Activated CD4-positive, alpha-beta T cell treated with anti-CD3 and anti-CD28 coated beads for 1 hour (primary cell): ENCODE data around the gene PYGL.
"Not testable (repeated sequence)": the region's sequence is repeated elsewhere in the genome, so short reads cannot be mapped to it uniquely, and the experiment has no call there.

Source experiments
- DNase-seq: peaks from one replicate; pipeline ENCODE4 v3.0.0-alpha.2; 2020

Gene PYGL

DNA sequence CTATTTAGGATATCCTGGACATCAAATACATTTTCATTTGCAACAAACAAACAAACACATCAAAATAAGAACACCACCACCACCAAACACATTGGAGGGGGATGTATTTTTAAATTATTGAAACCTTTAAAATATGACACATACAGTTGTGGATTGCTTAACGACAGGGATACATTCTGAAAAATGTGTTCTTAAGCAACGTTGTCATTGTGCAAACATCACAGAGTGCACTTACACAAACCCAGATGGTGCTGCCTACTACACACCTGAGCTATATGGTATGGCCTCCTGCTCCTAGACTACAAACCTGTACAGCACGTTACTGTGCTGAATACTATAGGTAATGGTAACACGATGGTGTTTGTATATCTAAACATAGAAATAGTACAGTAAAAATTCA lies 19.4 kb downstream of the PYGL start:
- DNase-seq = no peak

DNA sequence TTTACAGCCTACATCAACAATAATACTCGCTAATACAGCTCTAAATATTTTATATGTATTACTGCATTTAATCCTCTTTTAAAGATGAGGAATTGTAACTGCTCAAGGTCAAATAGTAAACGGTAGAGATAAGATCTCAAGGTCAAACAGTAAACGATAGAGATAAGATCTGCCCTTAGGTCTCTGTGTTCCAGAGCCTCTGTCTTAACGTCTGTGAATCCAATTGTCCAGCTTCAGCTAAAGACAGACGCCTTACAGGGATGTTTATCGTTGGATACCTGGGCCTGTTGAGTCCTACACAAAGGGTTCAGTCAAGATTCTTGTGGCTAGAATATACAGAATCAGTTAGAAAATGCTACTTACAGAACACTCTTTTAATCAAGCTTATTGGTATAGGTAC lies 20.0 kb downstream of the PYGL start:
- DNase-seq = no peak

DNA sequence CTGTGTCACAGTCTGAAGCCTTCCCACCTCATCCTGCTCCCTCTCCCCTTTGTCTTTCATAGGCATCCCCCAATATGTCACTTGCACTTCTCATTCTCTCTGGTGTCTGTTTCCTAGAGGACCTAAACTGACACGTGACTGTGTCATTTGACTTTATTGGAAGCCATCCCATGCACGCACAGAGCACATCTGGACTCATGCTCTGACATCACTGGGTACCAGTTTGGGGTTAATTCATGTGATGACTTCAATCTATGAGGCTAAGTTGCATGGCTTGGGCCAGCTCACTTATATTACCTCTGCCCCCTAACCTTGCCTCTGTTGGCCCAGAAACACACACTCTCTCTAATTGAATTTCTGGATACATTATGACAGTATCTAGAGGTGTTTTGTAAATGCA lies 21.5 kb downstream of the PYGL start:
- no peak for DNase-seq

DNA sequence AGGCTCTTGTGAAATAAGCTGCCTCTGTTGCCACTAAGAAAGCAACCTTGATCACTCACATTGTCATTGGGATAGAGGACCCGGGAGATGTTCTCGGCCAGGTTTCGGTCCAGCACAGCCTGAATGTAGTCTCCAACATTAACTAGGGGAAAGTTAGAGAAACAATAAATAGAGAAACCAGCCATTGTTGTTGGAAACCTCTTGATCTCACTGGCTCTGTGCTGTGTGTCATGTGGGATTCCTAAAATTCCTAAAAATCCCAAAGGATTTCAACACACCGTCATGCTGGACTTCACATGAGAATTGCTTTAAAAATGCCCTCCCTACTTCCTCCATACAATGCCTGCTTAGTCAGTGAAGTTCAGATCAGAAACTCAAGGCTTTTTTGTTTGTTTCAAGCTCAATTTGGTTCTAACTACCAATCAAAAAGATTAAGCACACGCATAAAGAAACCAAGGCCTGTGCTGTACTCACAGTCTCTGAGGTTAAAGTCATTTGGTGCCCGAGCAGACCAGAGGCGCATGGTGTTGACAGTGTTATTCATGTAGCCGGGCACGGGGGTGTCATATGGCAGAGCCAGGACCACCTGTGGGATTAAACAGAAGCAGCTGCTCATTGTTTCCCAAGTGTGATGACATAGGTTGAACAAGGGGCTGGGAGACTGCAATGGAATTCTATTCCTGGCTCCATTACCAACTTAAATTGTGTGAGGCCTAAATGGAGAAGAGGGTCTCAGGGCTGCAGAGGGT lies 23.6 kb downstream of the PYGL start:
- DNase-seq = no peak

DNA sequence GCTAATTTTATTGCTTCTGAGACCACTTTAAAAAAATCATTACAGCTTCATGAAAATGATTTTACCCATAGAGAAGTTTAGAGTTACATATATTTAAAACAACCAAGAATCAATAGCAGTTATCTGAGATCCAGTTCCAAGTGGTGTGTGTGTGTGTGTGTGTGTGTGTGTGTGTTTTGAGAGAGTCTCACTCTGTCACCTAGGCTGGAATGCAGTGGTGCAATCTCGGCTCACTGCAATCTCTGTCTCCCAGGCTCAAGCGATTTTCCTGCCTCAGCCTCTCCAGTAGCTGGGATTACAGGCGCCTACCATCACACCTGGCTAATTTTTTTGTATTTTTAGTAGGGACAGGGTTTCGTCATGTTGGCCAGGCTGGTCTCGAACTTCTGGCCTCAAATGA lies 24.8 kb downstream of the PYGL start:
- not testable (repeated sequence) for DNase-seq

DNA sequence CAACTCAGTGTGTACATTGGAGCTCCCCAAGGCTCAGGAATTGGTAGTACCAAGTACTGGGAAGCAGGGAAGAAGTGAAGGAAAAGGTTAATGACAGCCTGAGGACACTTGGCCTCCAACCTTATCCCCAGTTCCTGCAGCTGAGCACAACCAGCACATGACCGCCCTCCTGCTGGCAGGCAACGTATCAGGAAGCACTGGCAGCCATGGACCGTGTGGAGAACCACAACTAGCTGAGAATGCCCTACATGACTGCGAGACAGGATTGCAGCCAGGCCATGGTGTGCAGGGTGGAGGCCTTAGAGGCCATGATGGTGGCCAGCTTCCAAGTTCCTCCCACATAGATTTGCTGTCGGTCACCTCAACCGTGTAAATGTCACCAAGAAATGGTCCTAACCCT lies 26.8 kb downstream of the PYGL start:
- DNase-seq = no peak

DNA sequence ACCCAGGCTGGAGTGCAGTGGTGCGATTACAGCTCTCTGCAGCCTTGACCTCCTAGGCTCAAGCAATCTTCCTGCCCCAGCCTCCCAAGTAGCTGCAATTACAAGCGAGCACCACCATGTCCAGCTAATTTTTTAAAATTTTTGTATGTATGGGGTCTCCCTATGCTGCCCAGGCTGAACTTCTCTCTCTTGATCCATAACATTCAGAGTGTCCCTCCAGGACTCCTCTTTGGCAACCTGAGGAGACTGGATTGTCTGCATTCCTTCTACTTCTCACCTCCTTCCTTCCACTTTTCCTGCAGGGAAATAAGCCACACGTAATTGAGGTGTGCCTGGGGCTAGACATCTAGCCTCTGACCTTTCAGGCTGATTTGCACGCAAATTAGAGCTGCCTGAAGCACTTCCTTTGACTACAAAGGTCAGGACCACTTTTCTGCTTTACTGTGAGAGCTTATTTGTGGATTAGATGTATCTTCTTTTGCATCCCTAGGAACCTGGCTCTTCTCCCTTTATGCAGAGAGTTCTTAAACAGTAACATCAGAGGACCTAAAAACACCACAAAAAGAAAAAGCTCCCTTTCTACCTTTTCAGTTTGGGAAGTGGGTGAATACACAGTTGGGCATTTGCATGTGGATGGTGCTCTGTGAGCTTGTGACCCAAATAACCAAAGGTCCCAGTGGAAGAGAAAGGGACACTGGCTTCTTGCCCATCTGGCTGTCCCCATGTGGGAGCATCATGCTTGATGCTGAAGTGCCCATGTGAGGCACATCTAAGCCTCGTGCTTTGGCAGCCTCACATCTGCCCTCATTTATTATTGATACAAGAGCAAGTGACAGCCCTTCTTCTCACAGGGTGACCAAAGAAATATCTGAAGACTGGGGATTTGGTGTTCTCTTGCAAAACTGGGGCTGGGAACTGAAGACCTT lies 33.5 kb downstream of the PYGL start:
- DNase-seq = no peak

DNA sequence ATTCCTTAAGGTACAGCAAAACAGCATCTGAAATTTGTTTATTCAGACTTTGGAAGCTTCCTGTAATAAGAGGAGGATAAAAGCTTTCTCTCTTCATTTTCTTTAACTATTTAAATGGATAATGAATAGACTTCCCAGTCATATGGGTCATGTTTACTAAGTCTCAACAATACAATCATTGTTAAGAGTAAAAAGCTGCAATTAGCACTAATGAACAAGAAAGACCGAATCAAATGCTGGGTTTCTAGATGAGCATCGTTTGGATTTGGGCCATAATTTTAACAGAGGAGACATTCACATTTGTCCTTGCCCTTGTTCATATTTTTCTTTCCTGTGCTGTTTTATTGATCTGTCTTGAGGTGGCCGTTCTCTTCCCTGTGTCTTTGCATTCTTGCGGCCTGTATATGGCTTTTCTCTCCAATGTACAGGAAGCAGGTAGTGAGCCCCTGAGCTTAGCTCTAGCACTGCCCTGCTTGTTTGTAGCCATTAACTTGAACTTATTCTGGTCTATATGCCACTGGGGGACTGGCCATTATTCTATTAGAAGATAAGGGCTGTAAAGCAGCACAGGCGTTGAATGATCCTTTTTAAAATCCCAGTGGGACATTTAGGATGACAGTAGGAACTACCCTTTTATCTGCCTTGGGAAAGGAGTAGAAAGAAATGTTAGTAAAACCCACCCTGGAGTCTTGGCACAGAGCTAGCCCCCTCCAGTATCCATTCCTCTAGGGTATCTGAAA lies 37.8 kb downstream of the PYGL start:
- no peak for DNase-seq

DNA sequence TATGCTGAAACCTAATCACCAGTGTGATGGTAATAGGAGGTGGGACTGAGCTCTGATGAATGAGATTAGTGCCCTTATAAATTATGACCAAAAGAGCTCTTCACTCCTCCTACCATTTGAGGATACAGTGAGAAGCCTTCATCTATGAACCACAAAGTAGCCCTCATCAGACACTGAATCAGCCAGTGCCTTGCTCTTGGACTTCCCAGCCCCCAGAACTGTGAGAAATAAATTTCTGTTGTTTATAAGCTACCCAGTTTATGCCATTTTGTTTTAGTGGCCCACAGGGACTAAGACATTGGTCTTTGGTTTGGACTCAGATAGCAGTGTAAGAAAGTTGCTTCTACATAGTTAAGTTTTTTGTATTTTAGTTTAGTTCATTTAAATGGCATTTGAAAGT lies 39.6 kb downstream of the PYGL start:
- no peak for DNase-seq

DNA sequence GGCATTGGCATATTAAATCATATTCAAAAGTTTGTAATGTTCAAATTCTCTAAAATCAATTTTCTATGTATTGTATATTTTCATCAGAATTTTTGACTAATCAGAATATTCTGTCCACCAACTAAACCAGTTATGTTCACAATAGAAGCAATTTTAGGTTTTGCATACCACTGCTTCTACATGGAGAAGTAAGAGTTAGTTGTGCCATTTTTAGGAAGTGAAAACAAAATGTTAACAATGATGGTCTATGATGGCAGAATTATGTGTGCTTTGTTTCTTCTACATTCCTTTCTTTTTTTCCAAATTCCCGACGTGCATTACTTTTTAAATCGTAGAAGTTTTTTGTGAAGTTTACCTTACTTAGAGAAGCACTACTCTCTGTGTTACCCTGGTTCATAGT lies 42.9 kb downstream of the PYGL start:
- DNase-seq = no peak

DNA sequence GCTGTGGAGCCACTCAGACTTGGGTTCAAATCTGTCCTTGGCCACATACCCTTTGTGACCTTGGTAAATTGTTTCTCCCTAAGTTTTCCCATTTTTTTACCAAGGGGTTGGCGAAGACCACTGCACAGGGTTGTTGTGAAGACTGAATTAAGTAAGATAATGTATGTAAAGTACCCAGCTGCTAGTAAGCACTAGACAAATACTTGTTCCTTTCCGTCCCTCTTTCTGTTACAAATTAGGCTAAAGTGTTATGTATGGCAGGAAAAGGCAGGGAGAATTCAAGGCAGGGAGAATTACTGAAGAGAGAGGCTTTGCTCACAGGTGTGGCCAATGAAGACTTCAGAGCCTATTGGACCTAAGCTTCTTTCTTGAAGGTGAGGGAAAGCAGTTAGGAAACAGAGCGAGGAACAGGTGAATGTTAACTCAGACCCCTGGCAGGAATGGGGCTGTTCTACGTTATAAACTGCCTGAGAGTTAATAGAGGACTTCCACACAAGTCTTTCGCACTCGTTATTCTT lies 46.6 kb downstream of the PYGL start:
- no peak for DNase-seq

DNA sequence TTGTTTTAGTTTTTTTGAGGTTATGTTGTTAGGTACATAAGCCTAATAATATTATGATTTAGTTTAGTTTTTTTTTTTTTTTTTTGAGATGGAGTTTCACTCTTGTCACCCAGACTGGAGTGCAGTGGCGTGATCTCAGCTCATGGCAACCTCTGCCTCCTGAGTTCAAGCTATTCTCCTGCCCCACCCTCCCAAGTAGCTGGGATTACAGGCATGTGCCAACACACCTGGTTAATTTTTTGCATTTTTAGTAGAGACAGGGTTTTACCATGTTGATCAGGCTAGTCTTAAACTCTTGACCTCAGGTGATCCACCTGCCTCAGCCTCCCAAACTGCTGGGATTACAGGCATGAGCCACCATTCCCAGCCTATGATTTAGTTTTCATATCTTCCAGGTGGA lies 47.3 kb downstream of the PYGL start:
- DNase-seq = not testable (repeated sequence)

DNA sequence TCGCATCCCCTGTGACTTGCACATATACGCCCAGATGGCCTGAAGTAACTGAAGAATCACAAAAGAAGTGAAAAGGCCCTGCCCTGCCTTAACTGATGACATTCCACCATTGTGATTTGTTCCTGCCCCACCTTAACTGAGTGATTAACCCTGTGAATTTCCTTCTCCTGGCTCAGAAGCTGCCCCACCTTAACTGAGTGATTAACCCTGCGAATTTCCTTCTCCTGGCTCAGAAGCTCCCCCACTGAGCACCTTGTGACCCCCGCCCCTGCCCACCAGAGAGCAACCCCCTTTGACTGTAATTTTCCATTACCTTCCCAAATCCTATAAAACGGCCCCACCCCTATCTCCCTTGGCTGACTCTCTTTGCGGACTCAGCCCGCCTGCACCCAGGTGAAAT lies 47.9 kb downstream of the PYGL start:
- not testable (repeated sequence) for DNase-seq

DNA sequence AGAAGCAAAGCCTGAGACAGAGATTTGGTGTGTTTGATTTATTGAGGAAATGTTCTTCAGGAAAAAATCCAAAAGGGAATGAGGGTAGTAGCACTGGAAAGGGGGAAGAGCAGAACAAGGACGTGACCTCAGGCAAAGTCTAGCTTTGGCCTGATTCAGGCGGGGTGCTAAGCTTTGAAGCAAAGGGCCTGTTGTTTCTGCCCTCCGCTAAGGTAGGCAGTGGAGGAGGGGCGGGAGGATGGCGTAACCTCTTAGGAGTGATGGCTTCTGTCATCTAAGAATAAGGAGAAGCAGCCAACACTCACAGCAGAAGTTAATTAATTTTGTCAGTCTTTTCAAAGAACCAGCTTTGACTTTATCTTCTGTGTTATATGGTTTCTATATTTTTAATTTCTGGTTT lies 52.0 kb downstream of the PYGL start:
- no peak for DNase-seq

DNA sequence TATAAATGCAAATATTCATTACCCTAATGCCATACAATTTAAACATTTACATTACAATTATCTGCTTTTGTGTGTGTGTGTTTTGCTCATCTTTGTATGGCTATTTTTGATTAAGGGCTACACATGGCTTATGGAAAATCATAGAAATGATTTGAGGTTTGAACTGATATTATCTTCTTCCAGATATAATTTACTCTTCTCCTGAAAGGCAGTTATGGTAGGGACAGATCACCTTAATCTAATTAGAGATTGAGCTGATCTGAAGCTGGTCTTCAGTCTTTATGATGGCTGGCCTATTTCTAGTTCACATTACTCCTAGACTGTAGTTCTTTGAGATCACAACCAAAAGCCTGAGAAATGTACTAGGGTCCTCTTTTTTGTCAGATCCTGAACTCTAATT lies 56.8 kb downstream of the PYGL start:
- no peak for DNase-seq

DNA sequence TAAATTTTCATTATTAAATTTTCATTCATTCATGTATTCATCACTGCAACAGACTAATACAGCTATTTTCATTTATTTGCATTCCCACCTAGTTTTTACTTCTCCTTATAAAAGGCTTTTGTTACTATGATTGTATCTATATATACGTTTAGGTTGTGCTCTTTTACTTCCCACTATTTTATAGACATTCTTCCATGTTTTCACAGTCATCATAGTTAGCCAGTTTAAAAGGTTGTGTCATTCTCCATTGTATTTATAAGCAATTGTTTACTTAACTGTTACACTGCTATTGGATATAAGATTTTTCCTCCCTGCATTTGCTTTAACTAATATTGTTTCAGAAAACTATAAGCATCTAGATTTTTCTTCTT lies 60.5 kb downstream of the PYGL start:
- no peak for DNase-seq

DNA sequence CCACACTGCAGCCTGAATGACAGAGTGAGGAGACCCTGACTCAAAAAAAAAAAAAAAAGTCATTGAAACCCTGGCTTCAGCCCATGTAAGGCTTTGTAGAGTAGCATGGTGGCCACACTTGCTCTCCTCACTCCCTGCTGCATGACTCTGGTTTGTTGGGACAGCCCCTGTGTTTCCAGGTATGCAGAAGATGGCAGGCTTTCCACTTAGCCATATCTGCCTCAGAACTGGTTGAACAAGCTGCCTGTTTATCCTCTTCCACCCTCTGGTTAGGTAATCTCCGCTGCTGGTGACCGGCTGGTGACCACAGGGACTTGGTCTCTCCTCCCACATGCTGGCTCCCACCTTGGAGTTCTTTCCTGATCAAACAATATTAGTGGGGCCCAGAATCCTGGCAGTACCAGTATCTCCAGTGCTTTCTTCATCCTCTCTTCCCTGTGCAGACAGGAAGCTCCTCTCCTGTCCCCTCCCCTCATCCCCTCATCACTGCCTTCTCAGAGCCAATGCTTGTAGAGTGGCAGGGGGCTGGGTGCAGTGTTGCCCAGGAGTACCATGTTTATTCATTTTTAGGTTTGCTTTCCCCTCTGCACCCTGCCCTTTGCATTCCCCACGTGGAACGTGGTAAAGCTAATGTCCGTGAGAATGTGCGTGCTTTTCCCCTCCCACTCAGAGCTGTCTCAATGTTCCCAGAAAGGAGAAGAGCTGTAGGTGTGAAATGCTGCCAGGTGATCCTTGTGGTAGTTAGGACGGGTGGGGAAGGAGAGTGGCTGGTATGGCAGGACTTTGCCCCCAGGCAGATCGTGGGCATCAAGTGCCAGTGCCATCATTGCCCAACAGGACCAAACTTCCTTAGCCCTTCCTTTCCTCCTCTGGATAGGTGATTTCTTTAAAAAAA lies 61.1 kb downstream of the PYGL start:
- DNase-seq = no peak

DNA sequence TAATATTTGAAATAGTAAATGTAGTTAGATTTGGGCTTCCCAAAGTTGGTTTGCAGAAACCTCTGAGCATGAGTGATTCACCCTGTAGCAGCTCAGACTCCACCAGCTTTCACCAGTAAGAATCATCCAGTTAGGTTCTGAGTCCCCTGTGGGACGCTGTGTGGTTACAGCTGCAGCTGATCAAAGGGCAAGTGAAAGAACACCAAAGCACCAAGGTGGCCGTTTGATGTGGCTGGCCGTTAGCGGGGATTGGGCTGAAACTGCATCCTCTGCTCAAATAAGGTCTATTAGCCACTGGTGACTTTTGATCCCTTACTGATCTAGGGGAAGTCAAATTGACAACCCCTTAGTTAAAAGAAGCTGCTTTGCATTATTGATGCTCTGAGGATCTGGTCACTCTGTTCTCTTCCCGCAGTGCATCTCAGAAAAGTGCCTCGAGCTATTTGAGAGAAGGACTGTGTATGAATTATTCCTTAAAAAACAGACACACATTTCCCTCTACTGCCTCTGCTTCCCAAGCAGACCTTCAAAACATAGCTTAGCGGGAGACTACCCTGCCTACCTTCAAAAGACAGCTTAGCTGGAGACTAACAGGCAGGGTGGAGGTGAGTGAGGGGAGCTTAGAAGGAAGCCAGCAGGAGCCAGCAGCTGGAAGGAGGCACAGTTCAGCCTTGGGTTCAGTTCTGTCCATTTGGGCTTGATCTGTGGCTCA lies 68.8 kb downstream of the PYGL start:
- DNase-seq = peak; percentile 28

DNA sequence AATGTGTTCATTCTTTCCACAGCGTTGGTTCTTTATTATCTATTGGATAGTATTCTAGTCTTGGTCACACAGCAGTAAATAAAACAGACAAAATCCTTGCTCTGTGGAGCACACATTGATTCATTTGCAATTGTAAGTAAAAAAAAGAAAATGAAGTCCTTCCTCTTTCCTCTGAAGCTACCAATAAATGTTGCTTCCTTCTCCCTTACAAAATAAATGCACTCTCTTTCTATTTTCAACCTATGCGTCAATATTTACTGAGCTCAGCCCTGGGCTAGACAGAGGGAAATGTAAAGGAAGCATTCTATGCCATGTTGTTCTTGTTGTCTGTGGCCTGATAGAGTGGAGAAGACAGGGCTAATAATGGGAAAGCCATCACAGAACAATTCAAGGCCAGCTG lies 69.5 kb downstream of the PYGL start:
- no peak for DNase-seq

DNA sequence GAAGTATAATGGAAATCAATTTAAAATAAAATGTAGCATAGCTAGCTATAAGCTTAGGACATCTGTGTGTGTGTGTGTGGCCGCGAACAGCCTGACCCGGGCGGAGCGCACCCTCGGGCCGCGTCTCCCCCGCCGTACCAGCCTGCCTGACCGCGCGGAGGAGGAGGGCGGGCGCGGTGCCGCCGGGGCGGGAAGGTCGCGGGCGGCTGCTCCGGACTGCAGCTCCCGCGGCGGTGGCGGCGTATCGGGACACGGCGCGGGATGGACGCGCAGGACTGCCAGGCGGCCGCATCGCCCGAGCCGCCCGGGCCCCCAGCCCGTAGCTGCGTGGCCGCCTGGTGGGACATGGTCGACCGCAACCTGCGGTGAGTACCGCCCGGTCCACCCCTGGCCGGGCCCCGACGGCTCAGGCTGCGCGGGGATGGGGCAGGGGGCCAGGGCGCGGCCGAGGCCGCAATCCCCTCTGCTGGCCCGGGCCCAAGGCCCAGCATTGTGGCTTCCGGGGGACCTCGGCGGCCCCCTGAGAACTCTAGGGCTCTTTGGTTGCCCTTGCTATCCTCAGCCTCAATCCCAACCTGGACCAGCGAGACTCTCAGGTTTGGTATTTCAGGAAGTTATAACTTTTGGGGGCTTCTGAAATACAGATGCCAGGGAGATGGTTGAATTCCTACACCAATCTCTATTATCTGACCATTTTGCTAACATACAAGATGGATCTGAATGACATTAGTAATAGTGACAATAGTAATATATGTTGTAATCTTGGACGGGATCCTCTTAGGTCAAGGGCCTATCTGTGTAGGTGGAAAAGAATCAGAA lies 72.2 kb downstream of the PYGL start, which contains the start of gene ABHD12B:
ABHD12B (plus strand) TSS at position 140 of the 819 bp plus-strand sequence; CDS start at position 262, 122 bp downstream.
- no peak for DNase-seq

DNA sequence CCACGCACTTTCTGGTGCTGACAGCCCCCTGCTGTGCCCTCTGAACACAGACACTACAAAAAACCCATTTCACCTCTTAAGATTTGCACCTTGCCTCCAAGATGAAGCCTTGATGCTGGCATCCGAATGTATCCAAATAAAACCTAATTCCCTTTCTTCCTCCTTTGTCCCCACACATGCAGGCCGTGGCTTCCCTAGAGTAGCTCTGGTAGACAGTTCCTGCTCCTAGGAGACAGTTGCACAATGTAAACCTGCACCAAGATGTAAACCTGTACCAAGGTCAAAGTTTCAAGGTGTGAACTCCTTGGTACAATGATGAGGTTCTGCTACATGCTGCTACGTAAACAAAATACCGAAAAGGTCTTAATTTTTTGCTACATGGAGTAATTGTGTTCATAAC lies 73.1 kb downstream of the PYGL start:
- DNase-seq = no peak
